Sigmoid colon (tissue), 7 donors: ENCODE results near the gene PPFIA3. TPM values are rescaled to one million over a fixed set of nuclear protein-coding genes. Genes with fewer than 3 reads are reported as not detected.
A peak's percentile ranks its signal among the peaks of the same experiment; 100 is the strongest.

ENCODE experiments used
- DNase-seq: peaks from one replicate; pipeline ENCODE4 v3.0.0-alpha.2; 2019
- H3K27ac ChIP-seq, 4 donors: fragments of 200-600 bp; sonication (generic); one replicate each; pipeline ENCODE4 v1.5.1; 2016 to 2019; ENCODE audit warnings: mild to moderate bottlenecking in 1 of 4
- H3K27me3 ChIP-seq, 3 donors: fragments of 200-600 bp; sonication (generic); one replicate each; pipeline ENCODE4 v1.5.1; 2019; ENCODE audit warnings: mild to moderate bottlenecking in 1 of 3
- H3K36me3 ChIP-seq, 4 donors: fragments of 200-600 bp; sonication (generic); one replicate each; pipeline ENCODE4 v1.5.1; 2016 to 2019
- H3K4me1 ChIP-seq, 4 donors: fragments of 200-600 bp; sonication (generic); one replicate each; pipeline ENCODE4 v1.5.1; 2017 to 2019
- H3K4me3 ChIP-seq, 4 donors: fragments of 200-600 bp; sonication (generic); one replicate each; pipeline ENCODE4 v1.5.1; 2017 to 2019; ENCODE audit warnings: mild to moderate bottlenecking in 2 of 4, moderate library complexity in 1 of 4
- H3K9me3 ChIP-seq, 4 donors: fragments of 200-600 bp in 3 of 4; sonication (generic) in 3 of 4; one replicate each; pipeline versions ENCODE4 v1.5.1 to v1.6.1; 2013 to 2019
- EP300 ChIP-seq, 4 donors: sonication (generic); formaldehyde crosslinking; IDR thresholded peaks; one replicate each; pipeline ENCODE4 v1.6.1; 2017; ENCODE audit warnings: antibody characterized with exemption in 4 of 4
- POLR2A ChIP-seq, 2 donors: fragments of 450-650 bp; IDR thresholded peaks; one replicate each; pipeline ENCODE4 v1.6.1; 2016; ENCODE audit warnings: antibody characterized with exemption in 2 of 2, mild to moderate bottlenecking in 2 of 2, moderate library complexity in 2 of 2
- POLR2AphosphoS5 ChIP-seq, 4 donors: sonication (generic); formaldehyde crosslinking; IDR thresholded peaks; one replicate each; pipeline ENCODE4 v1.6.1; 2017; ENCODE audit warnings: antibody characterized with exemption in 4 of 4
- WGBS, 2 donors: extraction: QIAGEN DNeasy Blood & Tissue Kit; methylation state at CpG; one replicate each; pipeline ENCODE4 v1.1.7; 2013; 5-methylcytosine and 5-hydroxymethylcytosine counted together
- intact Hi-C: fragments of 100-400 bp; cut with DNase I; formaldehyde crosslinking; loops from one replicate; pipeline ENCODE4 v1.15.1; 2023
- polyA plus RNA-seq, 3 donors: library from polyadenylated mRNA; stranded (reverse); fragments of 200-250 nt; gene quantifications; one replicate each; pipeline ENCODE4 v1.2.3, GENCODE V29; 2013
- total RNA-seq, 4 donors: library from RNA; depleted of rRNA; stranded (reverse); fragments of >200 nt; gene quantifications; one replicate each; pipeline ENCODE4 v1.1.0, GENCODE V29; 2016
- TF ChIP-seq, protein P1 (sequence below), 4 experiments: fragments of 450-650 bp in 3 of 4; fragments of 200-600 bp in 1 of 4; IDR thresholded peaks; one replicate each; pipeline ENCODE4 v1.5.1; 2016 to 2019; ENCODE audit warnings: antibody characterized with exemption in 4 of 4, mild to moderate bottlenecking in 3 of 4, moderate library complexity in 2 of 4
- donor health status: healthy with polysubstance abuse.
- donor health status: Bipolar disorder and iron deficiency.
- donor health status: healthy.

PPFIA3 gene
- total and polyA plus RNA-seq, 7 donors, result 2.0 to 35.3 (median 3.9) TPM

DNA sequence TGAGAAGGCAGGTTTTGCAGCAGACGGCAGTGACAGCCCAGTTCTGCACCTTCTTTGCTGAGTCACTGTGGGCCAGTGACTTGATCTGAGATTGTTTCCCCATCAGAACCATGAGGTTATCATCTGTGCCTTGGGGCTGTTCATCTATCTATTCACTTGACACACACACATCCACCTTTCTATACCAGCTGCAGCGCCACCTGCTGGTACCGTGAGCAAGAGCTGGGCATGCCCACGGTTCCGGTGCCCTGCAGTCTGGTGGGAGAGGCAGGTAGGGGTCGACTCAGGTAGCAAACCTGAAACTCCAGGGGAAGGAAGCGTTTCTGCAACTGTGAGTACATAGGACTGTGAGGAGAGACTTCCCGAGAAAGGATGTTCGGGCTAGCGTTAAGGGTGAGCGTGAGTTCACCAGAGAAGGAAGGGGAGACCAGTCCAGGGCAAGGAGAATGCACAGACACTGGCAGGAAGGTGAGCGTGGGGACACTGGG is 12.7 kb upstream of the PPFIA3 start:
- intact Hi-C loops, result no loop called here
- H3K4me1 ChIP-seq, result peaks cover 0 to 8% (median 4%) of the 10 kb centered on the region in 4 donors
- TF ChIP-seq, protein P1, sequence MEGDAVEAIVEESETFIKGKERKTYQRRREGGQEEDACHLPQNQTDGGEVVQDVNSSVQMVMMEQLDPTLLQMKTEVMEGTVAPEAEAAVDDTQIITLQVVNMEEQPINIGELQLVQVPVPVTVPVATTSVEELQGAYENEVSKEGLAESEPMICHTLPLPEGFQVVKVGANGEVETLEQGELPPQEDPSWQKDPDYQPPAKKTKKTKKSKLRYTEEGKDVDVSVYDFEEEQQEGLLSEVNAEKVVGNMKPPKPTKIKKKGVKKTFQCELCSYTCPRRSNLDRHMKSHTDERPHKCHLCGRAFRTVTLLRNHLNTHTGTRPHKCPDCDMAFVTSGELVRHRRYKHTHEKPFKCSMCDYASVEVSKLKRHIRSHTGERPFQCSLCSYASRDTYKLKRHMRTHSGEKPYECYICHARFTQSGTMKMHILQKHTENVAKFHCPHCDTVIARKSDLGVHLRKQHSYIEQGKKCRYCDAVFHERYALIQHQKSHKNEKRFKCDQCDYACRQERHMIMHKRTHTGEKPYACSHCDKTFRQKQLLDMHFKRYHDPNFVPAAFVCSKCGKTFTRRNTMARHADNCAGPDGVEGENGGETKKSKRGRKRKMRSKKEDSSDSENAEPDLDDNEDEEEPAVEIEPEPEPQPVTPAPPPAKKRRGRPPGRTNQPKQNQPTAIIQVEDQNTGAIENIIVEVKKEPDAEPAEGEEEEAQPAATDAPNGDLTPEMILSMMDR (IDR thresholded peaks at IDR 0.05), result peak; percentile 43 to 68 (median 64)
- TF ChIP-seq EP300 (IDR thresholded peaks at IDR 0.05), result no peak
- WGBS, 2 donors, result 57 to 68% methylated on average over 12 of the region's 12 CpGs
- H3K36me3 ChIP-seq, result peaks cover 28 to 77% (median 48%) of the 10 kb centered on the region in 4 donors
- no peak overlapping the region for H3K27ac ChIP-seq
- no peak overlapping the region for H3K4me3 ChIP-seq
- H3K9me3 ChIP-seq, result no peaks in the 10 kb centered on the region
- H3K27me3 ChIP-seq, result no peaks in the 10 kb centered on the region
- no peak for DNase-seq

DNA sequence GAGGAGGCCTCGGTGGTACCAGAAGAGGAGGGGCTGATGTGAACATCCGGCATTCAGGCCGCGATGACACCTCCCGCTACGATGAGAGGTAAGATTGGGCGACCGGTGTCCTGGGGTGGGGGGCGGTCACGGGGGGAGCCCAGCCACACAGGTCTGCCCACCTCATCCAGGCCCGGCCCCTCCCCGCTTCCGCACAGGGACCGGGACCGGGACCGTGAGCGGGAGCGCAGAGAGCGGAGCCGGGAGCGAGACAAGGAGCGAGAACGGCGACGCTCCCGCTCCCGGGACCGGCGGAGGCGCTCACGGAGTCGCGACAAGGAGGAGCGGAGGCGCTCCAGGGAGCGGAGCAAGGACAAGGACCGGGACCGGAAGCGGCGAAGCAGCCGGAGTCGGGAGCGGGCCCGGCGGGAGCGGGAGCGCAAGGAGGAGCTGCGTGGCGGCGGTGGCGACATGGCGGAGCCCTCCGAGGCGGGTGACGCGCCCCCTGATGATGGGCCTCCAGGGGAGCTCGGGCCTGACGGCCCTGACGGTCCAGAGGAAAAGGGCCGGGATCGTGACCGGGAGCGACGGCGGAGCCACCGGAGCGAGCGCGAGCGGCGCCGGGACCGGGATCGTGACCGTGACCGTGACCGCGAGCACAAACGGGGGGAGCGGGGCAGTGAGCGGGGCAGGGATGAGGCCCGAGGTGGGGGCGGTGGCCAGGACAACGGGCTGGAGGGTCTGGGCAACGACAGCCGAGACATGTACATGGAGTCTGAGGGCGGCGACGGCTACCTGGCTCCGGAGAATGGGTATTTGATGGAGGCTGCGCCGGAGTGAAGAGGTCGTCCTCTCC is 11.5 kb upstream of the PPFIA3 start:
- no peak for DNase-seq
- 96% methylated on average over 93 of the region's 93 CpGs for WGBS, 2 donors
- Histone ChIP-seq H3K4me3 (no peak overlapping the region), H3K36me3 (peaks cover 18 to 65% (median 37%) of the 10 kb centered on the region in 4 donors), H3K27me3 (no peaks in the 10 kb centered on the region), H3K27ac (no peak overlapping the region), H3K4me1 (peaks cover 0 to 8% (median 4%) of the 10 kb centered on the region in 4 donors), H3K9me3 (no peaks in the 10 kb centered on the region)
- intact Hi-C loops, result no loop called here
- TF ChIP-seq, protein P1 (IDR thresholded peaks at IDR 0.05), result no peak
- TF ChIP-seq EP300 (IDR thresholded peaks at IDR 0.05), result no peak
- no peak for TF ChIP-seq POLR2A (IDR thresholded peaks at IDR 0.05)
- no peak for TF ChIP-seq POLR2AphosphoS5 (IDR thresholded peaks at IDR 0.05)

DNA sequence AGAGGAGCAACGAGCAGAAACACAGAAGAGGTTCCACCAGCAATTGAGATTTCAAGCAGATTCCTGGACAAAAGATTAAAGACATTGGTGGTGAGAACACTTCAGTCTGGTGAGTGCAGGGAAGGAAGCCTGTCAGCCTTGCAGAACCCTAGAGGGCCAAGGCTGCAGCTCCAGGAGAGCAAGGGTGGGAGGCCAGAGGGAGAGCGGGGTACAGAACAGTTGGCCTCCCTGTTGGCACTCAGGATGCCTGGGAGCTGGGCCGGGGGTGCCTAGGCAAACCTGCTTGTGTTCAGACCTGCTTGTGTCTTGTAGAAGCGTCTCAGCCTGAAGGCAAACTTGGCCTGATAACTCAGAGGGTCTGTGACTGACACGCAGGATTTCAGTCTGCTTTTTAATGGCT is 10.3 kb upstream of the PPFIA3 start:
- intact Hi-C loops, result no loop called here
- DNase-seq, result no peak
- Histone ChIP-seq H3K4me3 (no peak overlapping the region), H3K27me3 (no peaks in the 10 kb centered on the region), H3K27ac (no peak overlapping the region), H3K36me3 (peaks cover 15 to 53% (median 35%) of the 10 kb centered on the region in 4 donors), H3K4me1 (peaks cover 0 to 16% (median 9%) of the 10 kb centered on the region in 4 donors), H3K9me3 (no peaks in the 10 kb centered on the region)
- 85 to 86% methylated on average over 5 of the region's 5 CpGs for WGBS, 2 donors
- TF ChIP-seq POLR2AphosphoS5 (IDR thresholded peaks at IDR 0.05) (no peak), POLR2A (IDR thresholded peaks at IDR 0.05) (no peak), EP300 (IDR thresholded peaks at IDR 0.05) (no peak)
- TF ChIP-seq, protein P1 (IDR thresholded peaks at IDR 0.05), result no peak

DNA sequence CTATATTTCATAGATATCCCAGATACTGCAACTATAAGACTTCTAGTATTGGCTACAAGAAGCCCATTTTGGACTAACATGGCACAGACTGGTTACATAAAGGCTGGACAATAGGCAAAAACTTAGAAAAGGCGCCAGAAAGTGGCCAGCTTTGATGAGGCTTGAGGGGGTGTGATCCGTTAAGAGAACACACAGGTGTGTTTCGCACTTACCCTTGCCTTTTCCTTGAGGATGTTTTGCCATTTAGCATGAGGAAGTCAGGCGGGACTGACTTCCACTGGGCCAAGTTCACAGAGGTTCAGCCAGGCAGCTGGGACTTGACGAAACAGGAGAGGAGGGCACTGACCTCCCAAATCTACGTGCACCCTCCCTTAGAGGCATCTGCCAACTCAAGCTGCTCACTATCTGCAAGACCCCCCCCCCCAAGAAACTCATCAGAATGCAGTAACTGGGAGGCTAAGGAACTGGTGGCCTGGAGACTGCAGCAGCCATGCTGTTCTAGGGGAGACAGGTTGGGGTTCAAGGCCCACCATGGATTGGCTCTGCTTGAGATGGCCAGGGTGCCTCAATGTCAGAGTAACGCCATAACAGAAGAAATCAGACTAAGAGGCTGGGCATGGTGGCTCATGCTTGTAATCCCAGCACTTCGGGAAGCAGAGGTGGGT is 9.6 kb upstream of the PPFIA3 start:
- WGBS, 2 donors, result 90 to 91% methylated on average over 8 of the region's 8 CpGs
- intact Hi-C loops, result no loop called here
- no peak overlapping the region for H3K27ac ChIP-seq
- peaks cover 9 to 47% (median 30%) of the 10 kb centered on the region in 4 donors for H3K36me3 ChIP-seq
- no peak for TF ChIP-seq POLR2AphosphoS5 (IDR thresholded peaks at IDR 0.05)
- TF ChIP-seq POLR2A (IDR thresholded peaks at IDR 0.05), result no peak
- TF ChIP-seq, protein P1 (IDR thresholded peaks at IDR 0.05), result no peak
- no peak for TF ChIP-seq EP300 (IDR thresholded peaks at IDR 0.05)
- H3K4me3 ChIP-seq, result no peak overlapping the region
- H3K4me1 ChIP-seq, result peaks cover 0 to 16% (median 10%) of the 10 kb centered on the region in 4 donors
- no peaks in the 10 kb centered on the region for H3K9me3 ChIP-seq
- no peaks in the 10 kb centered on the region for H3K27me3 ChIP-seq
- DNase-seq, result no peak
